GM18499 (cell line): ENCODE results near the gene RHEB.

Experiments used
- ATAC-seq: cut with Tn5 transposase; IDR thresholded peaks from one replicate; pipeline ENCODE4 v1.9.1; 2021; ENCODE audit warnings: moderate number of reproducible peaks; ENCODE audit not compliant: insufficient read depth, unreplicated experiment

The RHEB gene

DNA sequence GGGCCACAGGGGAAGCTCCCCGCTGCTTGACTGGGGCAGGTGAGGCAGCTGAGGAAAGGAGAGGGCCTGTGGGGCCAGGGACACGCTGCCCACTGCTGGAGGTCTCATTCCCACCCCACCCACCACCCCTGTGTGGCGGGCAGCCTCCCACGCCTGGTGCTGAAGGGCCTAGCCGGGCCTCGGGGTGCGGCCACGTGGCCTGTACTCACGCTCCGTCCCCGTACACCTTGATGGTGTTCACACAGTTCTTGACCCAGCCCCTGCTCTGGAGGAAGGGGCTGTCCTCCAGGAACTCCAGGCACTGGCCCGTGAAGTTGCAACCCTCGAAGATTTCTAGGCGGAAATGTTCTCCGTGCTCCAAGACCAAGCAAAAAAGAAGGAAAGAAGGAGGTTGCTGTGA, 83.7 kb downstream of the RHEB start:
- ATAC-seq, result no peak

DNA sequence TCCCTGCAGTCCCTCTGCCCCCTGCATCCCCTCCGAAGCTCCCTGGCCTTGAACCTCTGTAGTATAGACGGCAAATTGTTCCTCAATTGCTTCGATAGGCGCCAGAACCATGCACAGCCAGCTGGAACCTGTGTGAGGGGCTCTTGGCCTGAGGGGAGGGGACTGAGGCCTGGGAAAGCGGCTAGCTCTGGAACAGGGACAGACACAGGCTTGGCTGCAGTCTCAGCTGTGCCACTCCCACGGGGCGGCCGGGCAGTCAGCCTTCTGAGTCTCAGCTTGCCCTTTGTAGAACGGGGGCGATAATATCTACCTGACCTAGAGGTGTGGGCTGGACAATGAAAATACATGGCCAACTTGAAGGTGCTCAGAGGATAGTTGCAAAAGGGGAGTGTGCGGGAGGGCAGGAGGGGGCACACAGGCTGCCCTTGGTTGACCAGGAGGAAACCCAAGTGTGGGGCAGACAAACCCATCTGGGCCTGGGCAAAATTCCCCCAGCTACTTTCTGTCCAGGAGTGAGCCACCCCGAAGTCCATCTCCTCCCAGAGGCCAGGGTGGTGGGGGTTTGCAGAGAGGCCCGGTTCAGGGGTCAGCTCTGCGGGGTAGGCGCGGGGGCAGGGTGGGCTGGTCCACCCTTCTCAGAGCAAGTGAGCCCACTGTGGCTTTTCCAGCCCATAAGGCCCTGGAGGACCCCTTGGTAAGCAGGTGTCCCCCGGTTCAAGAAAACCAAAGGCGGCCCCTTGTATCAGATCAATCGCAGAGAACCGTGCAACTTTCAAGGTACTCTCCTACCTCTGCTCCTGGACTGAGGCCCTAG, 84.4 kb downstream of the RHEB start:
- ATAC-seq, result no peak

DNA sequence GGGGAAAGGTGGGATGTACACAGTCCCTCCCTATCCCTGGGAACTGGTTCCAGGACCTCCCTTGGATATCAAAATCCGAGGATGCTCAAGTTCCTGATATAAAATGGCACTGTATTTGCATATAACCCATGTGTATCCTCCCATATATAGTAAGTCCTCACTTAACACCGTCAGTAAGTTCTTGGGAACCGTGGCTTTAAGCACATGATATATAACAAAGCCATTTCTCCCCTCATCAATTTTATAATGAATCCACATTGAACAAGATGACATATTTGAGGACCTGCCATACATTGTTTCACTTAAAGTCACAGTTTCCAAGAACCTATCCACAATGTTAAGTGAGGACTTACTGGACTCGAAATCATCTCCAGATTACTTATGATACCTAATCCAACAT, 85.1 kb downstream of the RHEB start:
- ATAC-seq, result no peak

GRCh38 chr7:151433721-151434400, 85.8 kb downstream of the RHEB start:
- ATAC-seq, result no peak

DNA sequence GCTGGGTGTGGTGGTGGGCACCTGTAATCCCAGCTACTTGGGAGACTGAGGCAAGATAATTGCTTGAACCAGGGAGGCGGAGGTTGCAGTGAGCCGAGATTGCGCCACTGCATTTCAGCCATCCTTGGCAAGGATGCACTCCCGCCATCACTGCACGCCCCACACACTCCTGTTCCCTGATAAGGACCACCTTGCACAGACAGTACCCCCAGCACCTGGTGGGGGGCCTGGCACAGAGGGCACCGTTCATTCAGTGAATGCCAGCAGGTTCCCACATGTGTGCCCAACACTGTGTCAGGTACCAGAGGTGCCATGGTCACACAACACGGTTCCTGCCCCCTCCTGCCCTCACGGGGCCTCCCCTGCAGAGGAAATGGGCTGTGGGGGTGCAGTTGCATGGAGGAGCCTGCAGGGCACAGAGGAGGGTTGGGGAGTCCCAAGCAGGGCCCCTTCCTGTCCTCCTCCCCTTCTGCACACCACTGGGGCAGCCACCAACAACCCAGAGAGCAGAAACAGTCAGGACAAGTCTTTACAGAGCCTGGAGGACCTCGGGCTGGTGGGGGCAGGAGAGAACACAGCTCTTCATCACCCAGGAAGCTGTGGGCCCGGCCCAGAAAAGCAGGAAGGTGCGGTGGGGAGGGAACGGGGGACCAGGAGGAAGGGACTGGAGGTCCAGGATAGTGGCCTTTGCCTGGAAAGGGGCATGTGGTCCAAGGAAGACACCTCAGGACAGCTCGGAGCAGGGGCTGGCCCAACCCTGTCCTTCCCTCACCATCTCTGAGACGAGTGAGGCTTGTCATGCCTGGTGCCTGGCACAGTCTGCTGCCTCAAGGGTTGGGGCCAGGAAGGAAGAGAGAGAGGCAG, 86.8 kb downstream of the RHEB start:
- ATAC-seq, result no peak

DNA sequence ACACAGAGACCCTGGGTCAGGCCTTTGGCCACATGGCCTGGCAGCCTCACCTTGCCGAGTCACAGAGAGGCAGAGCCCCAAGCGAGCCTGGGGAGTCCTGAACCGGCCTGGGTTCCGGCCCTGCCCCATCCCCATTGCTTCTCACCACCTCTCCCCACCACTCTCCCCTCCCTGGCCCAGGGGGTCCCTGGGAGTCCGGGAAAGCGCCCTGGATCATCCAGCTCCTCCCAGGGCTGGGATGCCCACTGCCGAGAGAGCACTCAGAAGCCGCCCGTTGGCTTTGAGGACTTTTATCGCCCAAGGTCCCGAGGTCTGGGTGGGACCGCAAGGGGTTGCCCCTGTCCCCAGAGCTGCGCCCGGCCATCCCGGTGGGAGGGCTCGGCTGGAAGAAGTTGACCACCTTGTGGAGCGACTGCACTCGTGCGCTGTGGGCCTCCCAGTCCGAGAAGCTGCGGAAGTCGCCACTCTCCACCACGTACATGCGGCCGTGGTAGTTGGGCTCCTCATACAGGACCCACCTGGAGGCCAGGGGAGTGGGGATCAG, 87.9 kb downstream of the RHEB start:
- no peak for ATAC-seq

- no peak for ATAC-seq
Measured at GRCh38 chr7:151431281-151431767, 88.4 kb downstream of the RHEB start.

- ATAC-seq, result no peak
Measured at GRCh38 chr7:151430391-151431205, 89.1 kb downstream of the RHEB start.

- no peak for ATAC-seq
Measured at GRCh38 chr7:151429560-151430331, 89.9 kb downstream of the RHEB start.

DNA sequence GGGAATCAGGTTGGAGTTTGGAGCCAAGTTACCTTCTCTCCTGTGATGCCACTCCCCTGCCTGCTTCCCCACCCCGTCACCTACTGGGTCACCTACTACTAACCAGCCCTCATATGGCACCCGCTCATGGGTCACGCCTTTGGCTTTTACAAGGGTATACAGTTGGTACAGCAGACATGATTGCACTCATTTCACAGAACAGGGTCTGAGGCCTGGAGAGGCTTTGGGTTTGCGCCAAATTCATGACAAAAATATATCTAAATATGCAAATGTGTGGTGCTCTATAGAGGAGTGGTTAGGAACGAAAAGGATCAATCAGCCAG, 90.5 kb downstream of the RHEB start:
- ATAC-seq, result no peak

DNA sequence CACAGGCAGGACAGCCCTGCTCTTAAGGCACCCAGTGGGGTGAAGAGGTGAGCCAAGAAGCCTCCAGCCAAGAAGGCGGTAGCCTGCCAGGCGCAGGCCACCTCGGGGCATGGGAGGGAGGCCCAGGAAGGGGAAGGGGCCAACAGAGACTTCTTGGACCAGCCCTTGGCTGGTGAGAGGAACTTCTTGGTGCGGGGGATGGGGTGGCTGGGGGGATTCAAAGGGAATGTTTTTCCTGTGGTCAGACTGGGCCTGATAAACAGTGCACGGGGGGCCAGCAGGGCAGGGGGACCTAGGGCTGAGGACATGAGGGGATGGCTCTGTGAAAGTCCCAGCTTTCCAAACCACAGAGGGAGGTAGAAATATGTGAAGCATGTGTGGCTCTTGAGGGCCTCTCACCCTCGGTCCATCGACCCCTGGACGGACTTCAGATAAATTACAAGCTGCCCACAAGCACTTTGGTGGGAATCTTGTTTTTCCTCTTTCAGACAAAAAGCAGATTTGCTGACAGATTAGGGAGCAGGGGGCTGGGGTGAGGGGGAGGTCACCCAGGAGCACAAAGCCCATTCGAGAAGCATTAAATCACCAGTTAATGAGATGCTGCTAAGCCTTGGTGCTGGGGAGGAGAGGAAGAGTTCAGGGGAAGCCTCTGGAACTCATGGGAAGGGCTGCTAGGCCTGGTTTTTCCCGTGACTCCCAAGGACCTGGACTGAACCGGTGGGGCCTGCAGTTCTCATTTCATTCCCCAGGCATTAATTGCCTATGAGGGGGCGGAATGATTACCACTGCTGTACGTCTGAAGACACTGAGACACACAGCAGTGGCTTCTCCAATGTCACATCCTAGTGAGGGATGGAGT, 91.1 kb downstream of the RHEB start:
- no peak for ATAC-seq

GRCh38 chr7:151427705-151428377, 91.9 kb downstream of the RHEB start:
- ATAC-seq, result no peak

DNA sequence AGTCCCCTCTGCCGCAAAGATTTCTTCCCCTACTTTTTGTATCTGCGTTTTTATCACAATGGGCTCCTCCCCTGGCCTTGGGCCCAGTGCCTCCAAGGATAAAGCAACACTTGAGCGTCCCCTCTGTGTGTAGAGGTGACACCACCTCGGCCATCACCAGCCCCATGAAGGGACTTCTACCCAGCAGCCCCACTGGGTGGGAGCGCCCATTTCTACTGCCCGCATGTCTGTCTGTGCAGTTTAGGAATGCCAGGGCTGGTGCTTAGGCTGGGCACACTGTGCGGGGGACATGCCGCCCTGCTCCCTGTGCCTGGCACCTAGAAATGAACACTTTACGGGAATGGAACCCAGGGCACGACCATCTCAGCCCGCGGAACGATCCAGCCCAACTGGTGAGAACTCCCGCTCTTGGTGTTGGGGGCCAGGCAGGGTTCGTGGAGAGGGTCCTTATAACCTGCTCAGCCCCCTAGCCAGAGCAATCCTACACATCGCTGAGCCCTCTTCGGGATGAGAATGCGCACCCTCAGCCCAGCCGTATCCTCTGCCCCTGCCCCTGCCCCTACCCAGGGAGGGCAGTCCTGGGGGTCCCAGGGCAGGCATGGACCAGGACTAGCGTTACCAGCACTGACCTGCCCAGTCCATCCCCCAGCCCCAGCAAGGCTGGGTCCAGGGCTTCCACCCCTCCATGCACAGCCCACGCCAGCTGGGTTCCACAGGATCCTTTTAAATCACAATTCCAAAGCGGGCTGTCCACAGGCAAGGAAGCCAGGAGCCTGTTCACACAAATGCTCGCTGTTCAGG, 92.6 kb downstream of the RHEB start:
- no peak for ATAC-seq

DNA sequence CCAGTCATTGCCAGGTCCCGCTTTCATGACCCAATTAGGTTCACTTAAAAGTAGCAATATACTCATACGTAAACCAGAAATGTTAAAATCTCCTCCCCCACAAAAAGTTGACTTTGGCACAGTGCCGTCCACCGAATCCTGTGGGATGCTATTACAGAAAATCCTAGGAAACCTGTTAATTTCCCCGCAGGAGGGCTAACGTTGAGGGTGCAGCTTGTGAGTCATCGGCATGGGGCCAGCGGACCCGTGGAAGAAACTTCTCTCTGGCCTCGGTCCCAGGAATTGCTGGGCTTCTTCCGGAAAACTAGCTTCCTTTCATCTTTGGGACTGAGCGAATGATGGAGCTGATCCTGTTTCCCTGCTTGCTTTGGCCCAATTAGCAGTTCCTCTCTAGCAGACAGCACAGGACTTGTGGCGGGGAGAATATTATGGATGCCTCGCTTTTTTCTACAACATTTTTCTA, 93.2 kb downstream of the RHEB start:
- no peak for ATAC-seq

DNA sequence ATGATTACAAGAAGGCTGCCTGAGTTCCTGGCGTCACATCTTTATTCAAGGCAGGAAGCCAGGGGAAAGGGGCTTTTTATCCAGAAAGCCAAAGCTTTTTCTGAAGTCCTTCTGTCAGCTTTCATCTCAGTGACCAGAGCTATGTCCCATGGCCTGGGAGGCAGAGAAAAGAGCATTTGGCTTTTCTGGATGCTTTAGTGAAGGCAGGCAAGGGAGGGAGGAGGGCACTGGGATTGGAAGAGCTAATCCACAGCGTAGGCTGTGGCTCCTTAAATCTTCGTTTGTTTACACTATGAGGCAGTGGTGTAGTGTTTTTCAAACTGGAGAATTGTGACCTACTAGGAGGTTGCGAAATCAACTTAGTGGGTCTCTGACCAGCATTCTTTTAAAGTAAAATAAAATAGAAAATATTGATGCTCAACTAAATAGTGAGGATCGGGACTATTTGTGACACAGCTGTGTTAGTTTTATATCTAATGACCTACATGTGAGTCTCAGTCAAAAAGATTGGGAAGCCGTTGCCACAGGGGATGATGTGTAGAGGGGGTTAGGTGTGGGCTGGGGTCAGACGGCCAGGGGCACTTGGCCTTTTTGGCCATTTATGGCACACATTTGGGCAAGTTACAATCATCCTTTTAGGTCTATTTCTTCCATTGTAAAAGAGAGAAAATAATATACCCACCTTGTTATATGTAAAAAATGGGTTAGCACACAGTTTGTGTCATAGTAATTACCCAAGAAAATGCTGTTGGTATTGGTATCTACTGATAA, 93.8 kb downstream of the RHEB start:
- no peak for ATAC-seq

DNA sequence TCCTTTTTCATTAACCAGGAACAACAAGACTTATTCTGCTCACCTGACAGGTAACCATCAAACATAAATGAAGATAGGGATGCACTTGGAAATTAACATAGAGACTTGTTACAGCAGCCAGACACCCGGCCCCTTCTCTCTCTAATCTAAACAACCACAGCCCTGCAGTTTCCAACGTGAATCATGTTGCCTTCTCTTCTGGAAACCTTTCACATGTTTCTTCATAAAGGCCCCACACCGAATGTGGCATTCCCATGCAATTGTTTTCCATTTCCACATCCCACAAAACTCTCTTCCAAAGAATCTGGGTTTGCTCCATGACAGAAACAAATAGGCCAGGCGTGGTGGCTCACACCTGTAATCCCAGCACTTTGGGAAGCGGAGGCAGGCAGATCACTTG, 94.9 kb downstream of the RHEB start:
- no peak for ATAC-seq
